ENCODE measurements around the gene NUP93. TPM values are rescaled to one million over a fixed set of nuclear protein-coding genes. Genes with fewer than 3 reads are reported as not detected.

NUP93 gene
- total RNA-seq, 1 donor from 2014 or later: 111 TPM

DNA sequence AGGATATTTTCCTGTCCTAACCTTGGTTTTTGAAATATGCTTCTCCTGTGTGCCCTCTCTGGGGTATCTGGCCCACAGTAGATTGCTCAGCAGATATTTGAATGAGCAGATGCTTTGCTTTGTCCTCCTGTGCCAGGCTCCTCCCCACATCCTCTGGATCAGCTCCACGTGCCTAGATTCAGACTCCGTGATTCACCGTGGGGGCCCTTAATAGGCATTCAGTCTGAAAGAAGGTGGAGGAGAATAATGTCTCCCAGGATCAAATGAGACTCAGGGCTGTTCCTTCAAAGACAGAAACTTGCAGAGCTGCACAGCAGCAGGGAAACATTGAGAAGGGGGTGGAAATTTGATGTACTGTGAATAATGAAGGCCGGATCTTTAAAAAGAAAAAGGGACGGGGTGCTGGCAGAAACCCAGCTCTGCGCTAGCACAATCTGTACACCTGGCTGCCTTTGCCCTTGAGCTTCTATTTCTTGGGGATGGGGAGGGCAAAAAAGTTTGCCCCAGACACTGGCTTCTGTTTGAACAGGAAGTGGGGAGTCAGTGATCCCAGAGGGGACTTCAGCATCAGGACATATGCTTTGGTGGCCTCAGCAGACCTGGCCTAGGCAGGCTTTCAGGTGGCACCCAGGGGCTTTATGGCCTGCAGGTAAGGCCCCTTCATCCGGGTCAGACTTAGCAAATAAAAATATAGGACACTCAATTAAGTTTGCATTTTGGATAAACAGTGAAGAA, 119.2 kb downstream of the NUP93 start:
- H3K27me3 Mint-ChIP-seq: no peaks in the 10 kb centered on the region
- peaks cover 6% of the 10 kb centered on the region for H3K36me3 Mint-ChIP-seq (ENCODE audit: low read depth)
- intact Hi-C loops (cut with micrococcal nuclease): no loop called here
- POLR2A ChIA-PET: no interaction called here
- ATAC-seq (ENCODE audit: low read depth): no peak
- no peaks in the 10 kb centered on the region for H3K9me3 Mint-ChIP-seq
- CTCF ChIA-PET: no interaction called here
- no peak overlapping the region for H3K4me3 Mint-ChIP-seq
- no peak for DNase-seq
- TF ChIP-seq, protein P1, sequence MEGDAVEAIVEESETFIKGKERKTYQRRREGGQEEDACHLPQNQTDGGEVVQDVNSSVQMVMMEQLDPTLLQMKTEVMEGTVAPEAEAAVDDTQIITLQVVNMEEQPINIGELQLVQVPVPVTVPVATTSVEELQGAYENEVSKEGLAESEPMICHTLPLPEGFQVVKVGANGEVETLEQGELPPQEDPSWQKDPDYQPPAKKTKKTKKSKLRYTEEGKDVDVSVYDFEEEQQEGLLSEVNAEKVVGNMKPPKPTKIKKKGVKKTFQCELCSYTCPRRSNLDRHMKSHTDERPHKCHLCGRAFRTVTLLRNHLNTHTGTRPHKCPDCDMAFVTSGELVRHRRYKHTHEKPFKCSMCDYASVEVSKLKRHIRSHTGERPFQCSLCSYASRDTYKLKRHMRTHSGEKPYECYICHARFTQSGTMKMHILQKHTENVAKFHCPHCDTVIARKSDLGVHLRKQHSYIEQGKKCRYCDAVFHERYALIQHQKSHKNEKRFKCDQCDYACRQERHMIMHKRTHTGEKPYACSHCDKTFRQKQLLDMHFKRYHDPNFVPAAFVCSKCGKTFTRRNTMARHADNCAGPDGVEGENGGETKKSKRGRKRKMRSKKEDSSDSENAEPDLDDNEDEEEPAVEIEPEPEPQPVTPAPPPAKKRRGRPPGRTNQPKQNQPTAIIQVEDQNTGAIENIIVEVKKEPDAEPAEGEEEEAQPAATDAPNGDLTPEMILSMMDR (IDR thresholded peaks at IDR 0.05): no peak
- H3K27ac Mint-ChIP-seq: no peak overlapping the region
- H3K4me1 Mint-ChIP-seq: peaks cover 23% of the 10 kb centered on the region

DNA sequence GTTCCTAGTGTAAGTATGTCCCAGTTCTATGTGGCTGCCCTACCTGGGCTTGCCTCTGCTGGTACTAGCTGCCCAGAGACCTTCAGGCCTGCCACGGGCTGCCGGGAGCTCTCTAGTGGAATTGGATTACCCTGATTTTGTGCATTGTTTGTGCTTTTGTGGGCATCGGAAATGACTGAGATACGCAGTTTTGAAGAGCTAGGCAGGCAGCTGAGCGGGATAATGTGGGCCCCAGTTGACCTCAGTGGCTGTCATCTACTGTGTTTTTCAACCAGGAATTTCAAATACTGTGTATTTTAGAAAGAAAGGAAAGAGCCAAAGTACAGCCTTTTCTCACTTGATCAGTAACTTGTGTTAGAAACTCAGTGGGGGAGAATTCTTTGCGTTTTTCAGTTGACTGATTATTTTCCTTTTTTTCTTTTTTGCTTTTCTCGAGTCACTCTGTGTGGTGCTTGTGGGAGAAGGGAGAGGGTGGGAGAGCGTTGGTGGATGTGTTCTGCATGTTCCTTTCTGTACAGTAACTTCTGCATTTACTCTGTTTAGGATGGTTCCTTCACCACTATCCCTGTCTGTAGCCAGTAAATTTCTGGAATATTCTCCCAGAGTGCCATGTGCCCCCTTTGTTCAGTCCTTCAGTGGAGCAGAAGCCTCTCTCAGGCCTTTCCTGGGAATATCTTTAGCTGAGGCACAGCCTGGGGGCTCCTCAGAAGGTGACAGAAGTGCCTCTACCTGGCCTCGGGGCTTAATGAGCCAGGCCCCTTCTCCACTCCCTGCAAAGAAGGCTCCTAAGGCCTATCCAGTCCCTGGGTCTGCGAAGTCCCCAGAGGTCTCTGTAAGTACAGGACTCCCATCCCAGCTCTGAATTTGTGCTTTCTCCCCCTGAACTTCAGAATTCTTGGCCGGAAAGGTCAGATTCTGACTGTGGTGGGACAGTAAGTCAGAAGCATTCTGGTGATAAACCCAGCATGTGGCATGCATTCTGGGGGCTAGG, 120.1 kb downstream of the NUP93 start:
- TF ChIP-seq, protein P1 (IDR thresholded peaks at IDR 0.05): no peak
- CTCF ChIA-PET: interaction anchor here (1.4 kb wide), 1 partner anchor 114 kb away, joined by 3 read pairs; no protein-coding TSS in a partner anchor

DNA sequence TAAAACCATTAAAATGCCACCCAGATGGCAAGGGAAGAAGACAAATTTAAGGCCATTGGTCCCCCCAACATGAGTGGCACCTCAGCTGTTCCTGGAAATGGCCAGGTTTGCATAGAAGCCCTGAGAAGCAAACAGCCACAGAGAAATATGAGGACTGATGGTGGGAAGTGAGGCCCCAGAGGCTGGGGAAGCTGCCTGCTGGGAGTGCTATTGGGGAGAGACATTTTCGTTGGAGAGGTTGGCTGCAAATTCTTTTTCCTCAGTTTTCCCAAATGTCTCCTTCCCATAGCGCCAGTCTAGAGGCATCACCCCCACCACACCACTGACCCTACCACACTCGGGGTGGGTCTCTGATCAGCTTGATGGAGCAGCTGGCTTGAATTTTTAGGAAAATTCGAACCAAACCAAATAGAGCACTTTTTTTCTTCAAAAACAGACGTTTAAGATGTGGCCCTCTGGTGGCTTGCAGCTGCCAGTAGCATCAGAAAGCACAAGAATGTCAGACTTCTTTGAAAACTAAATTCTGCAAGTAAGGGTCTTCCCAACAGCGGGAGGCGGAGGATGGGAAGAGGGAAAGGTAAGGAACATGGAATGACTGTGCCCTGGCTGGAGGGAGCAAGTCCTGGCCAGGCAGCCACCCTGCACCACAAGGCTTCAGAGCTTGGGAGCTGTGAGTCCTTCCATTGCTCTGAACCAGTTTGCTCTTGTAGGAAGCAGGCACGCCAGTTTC, 121.9 kb downstream of the NUP93 start:
- H3K4me1 Mint-ChIP-seq: peaks cover 20% of the 10 kb centered on the region
- H3K9me3 Mint-ChIP-seq: no peaks in the 10 kb centered on the region
- POLR2A ChIA-PET: interaction anchor here (0.6 to 0.7 kb wide), 2 partner anchors 51 to 107 kb away, joined by 4 to 9 read pairs; no protein-coding TSS in a partner anchor
- intact Hi-C loops (cut with micrococcal nuclease): no loop called here
- DNase-seq (no peak), ATAC-seq (ENCODE audit: low read depth) (no peak)
- TF ChIP-seq, protein P1 (IDR thresholded peaks at IDR 0.05): no peak
- H3K27ac Mint-ChIP-seq: no peak overlapping the region
- CTCF ChIA-PET: interaction anchor here (1.4 kb wide), 1 partner anchor 112 kb away, joined by 3 read pairs; no protein-coding TSS in a partner anchor
- no peaks in the 10 kb centered on the region for H3K27me3 Mint-ChIP-seq
- H3K4me3 Mint-ChIP-seq: no peak overlapping the region
- no peaks in the 10 kb centered on the region for H3K36me3 Mint-ChIP-seq (ENCODE audit: low read depth)

More for the DNA sequence above, 120.1 kb downstream of the NUP93 start:
- H3K36me3 Mint-ChIP-seq (ENCODE audit: low read depth): no peaks in the 10 kb centered on the region
- DNase-seq (no peak), ATAC-seq (ENCODE audit: low read depth) (no peak)
- POLR2A ChIA-PET: interaction anchor here (1.3 kb wide), 1 partner anchor 97 kb away, joined by 3 read pairs; no protein-coding TSS in a partner anchor
- H3K4me1 Mint-ChIP-seq: peaks cover 23% of the 10 kb centered on the region
- intact Hi-C loops (cut with micrococcal nuclease): no loop called here
- no peaks in the 10 kb centered on the region for H3K9me3 Mint-ChIP-seq
- H3K4me3 Mint-ChIP-seq: no peak overlapping the region
- H3K27me3 Mint-ChIP-seq: no peaks in the 10 kb centered on the region
- no peak overlapping the region for H3K27ac Mint-ChIP-seq

DNA sequence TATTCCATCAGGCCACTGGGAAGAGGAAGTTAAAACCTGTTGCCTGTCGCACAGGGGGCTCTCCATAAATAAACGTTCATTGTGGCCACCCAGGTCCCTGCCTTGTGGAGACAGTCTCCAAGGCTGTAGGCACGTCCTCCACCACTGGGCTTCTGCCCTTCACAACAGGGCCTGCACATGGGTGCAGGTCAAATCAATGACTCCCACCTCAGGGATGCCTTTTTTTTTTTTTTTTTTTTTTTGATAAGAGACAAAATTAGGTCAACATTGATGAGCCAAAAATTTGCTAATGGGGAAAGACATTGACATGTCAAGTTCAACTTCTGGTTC, 122.4 kb downstream of the NUP93 start:
- Mint-ChIP-seq H3K27ac (no peak overlapping the region), H3K4me1 (peaks cover 15% of the 10 kb centered on the region), H3K4me3 (no peak overlapping the region), H3K9me3 (no peaks in the 10 kb centered on the region), H3K27me3 (no peaks in the 10 kb centered on the region), H3K36me3 (ENCODE audit: low read depth) (no peaks in the 10 kb centered on the region)
- intact Hi-C loops (cut with micrococcal nuclease): no loop called here
- CTCF ChIA-PET: no interaction called here
- POLR2A ChIA-PET: interaction anchor here (0.7 kb wide), 1 partner anchor 108 kb away, joined by 9 read pairs; no protein-coding TSS in a partner anchor
- TF ChIP-seq, protein P1 (IDR thresholded peaks at IDR 0.05): no peak
- ATAC-seq (ENCODE audit: low read depth) (no peak), DNase-seq (no peak)
